Measurements from ENCODE around the gene S100A9. TPM values are rescaled to one million over a fixed set of nuclear protein-coding genes. Genes with fewer than 3 reads are reported as not detected.
A peak's percentile ranks its signal among the peaks of the same experiment; 100 is the strongest.

S100A9 gene
- total RNA-seq, 1 experiment from 2014 or later, result not detected

- Mint-ChIP-seq H3K27ac (no peak overlapping the region), H3K27me3 (ENCODE audit: low read depth) (peaks cover 15% of the 10 kb centered on the region), H3K9me3 (peaks cover 3 to 14% of the 10 kb centered on the region in 2 experiments; a peak in 3 of 5 replicates), H3K4me3 (no peak overlapping the region), H3K4me1 (no peaks in the 10 kb centered on the region), H3K36me3 (ENCODE audit: insufficient read depth in 1 of 3, low read depth in 3 of 3) (no peaks in the 10 kb centered on the region)
- Histone ChIP-seq H4K91ac (ENCODE audit: insufficient read length, low read depth, low read length) (no peak overlapping the region), H3T11ph (ENCODE audit: low read length) (no peak overlapping the region), H2BK20ac (ENCODE audit: low read depth, low read length, poor library complexity, severe bottlenecking) (no peak overlapping the region), H3K9me3 (ENCODE audit: control insufficient read depth, low read depth, low read length) (no peaks in the 10 kb centered on the region), H4K5ac (ENCODE audit: insufficient read length, low read depth, low read length) (no peak overlapping the region), H3K79me1 (ENCODE audit: insufficient read depth, low read depth, low read length, poor library complexity, severe bottlenecking) (no peaks in the 10 kb centered on the region), H3K9ac (ENCODE audit: extremely low read depth, insufficient read length, low read length) (no peak overlapping the region), H3K56ac (ENCODE audit: insufficient read length, low read depth, low read length) (no peak overlapping the region), H3K23ac (ENCODE audit: insufficient read length, low read depth, low read length) (no peak overlapping the region), H3K23me2 (ENCODE audit: insufficient read length, low read depth, low read length, poor library complexity, severe bottlenecking) (no peaks in the 10 kb centered on the region), H3K4me2 (ENCODE audit: insufficient read depth, insufficient read length, low read length) (no peak overlapping the region), H2BK120ac (ENCODE audit: low read depth, low read length, poor library complexity, severe bottlenecking) (no peak overlapping the region), H2BK5ac (ENCODE audit: insufficient read length, low read length) (no peak overlapping the region), H4K8ac (replicated peaks; ENCODE audit: insufficient read length, low read depth, low read length) (no peak overlapping the region), H2BK15ac (ENCODE audit: low read depth, low read length) (no peak overlapping the region), H3K4ac (ENCODE audit: low read depth, low read length) (no peak overlapping the region), H2AFZ (ENCODE audit: low read length) (no peak overlapping the region), H4K20me1 (ENCODE audit: control insufficient read depth, insufficient read depth, insufficient read length) (no peaks in the 10 kb centered on the region), H3K79me2 (ENCODE audit: insufficient read depth, low read length) (no peaks in the 10 kb centered on the region), H3K4me1 (ENCODE audit: insufficient read depth, low read length) (no peaks in the 10 kb centered on the region), H3K14ac (ENCODE audit: insufficient read depth, low read length) (no peak overlapping the region; the same call in 1 of the 2 replicates), H2BK12ac (ENCODE audit: insufficient read length, low read depth, low read length) (no peak overlapping the region), H2AK5ac (ENCODE audit: insufficient read length, low read length) (no peak overlapping the region), H3K27me3 (ENCODE audit: insufficient read depth, low read length) (no peaks in the 10 kb centered on the region), H3K18ac (ENCODE audit: insufficient read length, low read depth, low read length) (no peak overlapping the region), H3K27ac (ENCODE audit: insufficient read length, low read depth, low read length) (no peak overlapping the region)
- DNase-seq, result peak; percentile 5
- WGBS (ENCODE audit: extremely low coverage, insufficient read length, low lambda C conversion rate), result no CpG with 5 or more reads among the region's 4 CpGs
- no peak for TF ChIP-seq CTCF (conservative IDR thresholded peaks at IDR 0.05)
These were observed 27.4 kb downstream of the S100A9 start for GRCh38 chr1:153384958-153385580.

Data from H9 (cell line).